Osteoblast (primary cell): ENCODE results near the gene ZIC4. TPM values are rescaled to one million over a fixed set of nuclear protein-coding genes. Genes with fewer than 3 reads are reported as not detected.

Source experiments
- DNase-seq: peaks from one replicate; pipeline ENCODE4 v3.0.0; 2011; ENCODE audit warnings: low spot score, mixed read lengths; ENCODE audit not compliant: insufficient read length; ENCODE audit errors: missing footprints
- H2AFZ ChIP-seq: 2 replicates; pipeline ENCODE4 v1.6.0; 2011; ENCODE audit warnings: mild to moderate bottlenecking, low read length
- H3K27ac ChIP-seq: 2 replicates; pipeline ENCODE4 v1.5.1; 2011; ENCODE audit warnings: mild to moderate bottlenecking, low read depth, low read length, moderate library complexity
- H3K27me3 ChIP-seq: 2 replicates; pipeline ENCODE4 v1.6.0; 2012; ENCODE audit warnings: mild to moderate bottlenecking, control low read depth, inconsistent platforms, low read length, moderate library complexity; ENCODE audit not compliant: insufficient read depth
- H3K36me3 ChIP-seq: 2 replicates; pipeline ENCODE4 v1.5.1; 2011; ENCODE audit warnings: mild to moderate bottlenecking, low read length, control low read depth, moderate library complexity; ENCODE audit not compliant: insufficient read depth
- H3K4me1 ChIP-seq: 2 replicates; pipeline ENCODE4 v1.5.1; 2011; ENCODE audit warnings: mild to moderate bottlenecking, low read length, control low read depth, moderate library complexity; ENCODE audit not compliant: insufficient read depth
- H3K4me2 ChIP-seq: 2 replicates; pipeline ENCODE4 v1.6.0; 2011; ENCODE audit warnings: mild to moderate bottlenecking, low read length; ENCODE audit not compliant: insufficient read depth
- H3K4me3 ChIP-seq: fragments of 200-600 bp; sonication (generic); 3 replicates; pipeline ENCODE4 v1.5.1; 2012; ENCODE audit warnings: mild to moderate bottlenecking, low read length, inconsistent platforms; ENCODE audit not compliant: insufficient read depth
- H3K79me2 ChIP-seq: 2 replicates; pipeline ENCODE4 v1.6.0; 2012; ENCODE audit warnings: mild to moderate bottlenecking, low read length, control low read depth, inconsistent platforms; ENCODE audit not compliant: insufficient read depth
- H3K9me3 ChIP-seq: 2 replicates; pipeline ENCODE4 v1.5.1; 2011; ENCODE audit warnings: low read depth, low read length, control low read depth
- H4K20me1 ChIP-seq: 2 replicates; pipeline ENCODE4 v1.6.0; 2012; ENCODE audit warnings: mild to moderate bottlenecking, low read length, control low read depth; ENCODE audit not compliant: insufficient read depth
- total RNA-seq: library from RNA; depleted of rRNA; stranded (reverse); fragments of >200 nt; gene quantifications from 2 replicates; pipeline ENCODE4 v1.2.3, GENCODE V29; 2012
- TF ChIP-seq, protein P1 (sequence below): IDR thresholded peaks from 2 replicates; pipeline ENCODE4 v1.5.1; 2011; ENCODE audit warnings: mild to moderate bottlenecking, low read depth, low read length, moderate library complexity; ENCODE audit errors: extremely low read depth

The ZIC4 gene
- total RNA-seq, 1 donor, result 0.72 TPM

DNA sequence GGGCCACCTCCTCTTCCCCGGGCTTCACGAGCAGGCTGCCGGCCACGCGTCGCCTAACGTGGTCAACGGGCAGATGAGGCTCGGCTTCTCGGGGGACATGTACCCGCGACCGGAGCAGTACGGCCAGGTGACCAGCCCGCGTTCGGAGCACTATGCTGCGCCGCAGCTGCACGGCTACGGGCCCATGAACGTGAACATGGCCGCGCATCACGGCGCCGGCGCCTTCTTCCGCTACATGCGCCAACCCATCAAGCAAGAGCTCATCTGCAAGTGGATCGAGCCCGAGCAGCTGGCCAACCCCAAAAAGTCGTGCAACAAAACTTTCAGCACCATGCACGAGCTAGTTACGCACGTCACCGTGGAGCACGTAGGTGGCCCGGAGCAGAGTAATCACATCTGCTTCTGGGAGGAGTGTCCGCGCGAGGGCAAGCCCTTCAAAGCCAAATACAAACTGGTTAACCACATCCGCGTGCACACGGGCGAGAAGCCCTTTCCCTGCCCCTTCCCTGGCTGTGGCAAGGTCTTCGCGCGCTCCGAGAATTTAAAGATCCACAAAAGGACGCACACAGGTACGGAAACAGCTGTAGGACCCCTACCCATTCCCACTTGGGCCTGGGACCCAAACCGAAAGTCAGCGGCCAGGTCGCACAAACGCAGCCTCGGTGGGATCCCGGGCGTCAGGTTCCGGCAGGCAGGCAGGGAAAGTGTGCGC is 4.3 kb upstream of the ZIC4 start:
- Histone ChIP-seq H3K36me3 (no peaks in the 10 kb centered on the region), H3K4me1 (no peaks in the 10 kb centered on the region), H3K27ac (no peak overlapping the region), H3K4me3 (peak overlapping the region; percentile 61), H3K4me2 (peak overlapping the region; percentile 70), H3K27me3 (peaks cover 98% of the 10 kb centered on the region), H3K79me2 (no peaks in the 10 kb centered on the region), H3K9me3 (peaks cover 3% of the 10 kb centered on the region), H2AFZ (peak overlapping the region; percentile 35), H4K20me1 (no peaks in the 10 kb centered on the region)
- DNase-seq, result peak; percentile 63
- TF ChIP-seq, protein P1, sequence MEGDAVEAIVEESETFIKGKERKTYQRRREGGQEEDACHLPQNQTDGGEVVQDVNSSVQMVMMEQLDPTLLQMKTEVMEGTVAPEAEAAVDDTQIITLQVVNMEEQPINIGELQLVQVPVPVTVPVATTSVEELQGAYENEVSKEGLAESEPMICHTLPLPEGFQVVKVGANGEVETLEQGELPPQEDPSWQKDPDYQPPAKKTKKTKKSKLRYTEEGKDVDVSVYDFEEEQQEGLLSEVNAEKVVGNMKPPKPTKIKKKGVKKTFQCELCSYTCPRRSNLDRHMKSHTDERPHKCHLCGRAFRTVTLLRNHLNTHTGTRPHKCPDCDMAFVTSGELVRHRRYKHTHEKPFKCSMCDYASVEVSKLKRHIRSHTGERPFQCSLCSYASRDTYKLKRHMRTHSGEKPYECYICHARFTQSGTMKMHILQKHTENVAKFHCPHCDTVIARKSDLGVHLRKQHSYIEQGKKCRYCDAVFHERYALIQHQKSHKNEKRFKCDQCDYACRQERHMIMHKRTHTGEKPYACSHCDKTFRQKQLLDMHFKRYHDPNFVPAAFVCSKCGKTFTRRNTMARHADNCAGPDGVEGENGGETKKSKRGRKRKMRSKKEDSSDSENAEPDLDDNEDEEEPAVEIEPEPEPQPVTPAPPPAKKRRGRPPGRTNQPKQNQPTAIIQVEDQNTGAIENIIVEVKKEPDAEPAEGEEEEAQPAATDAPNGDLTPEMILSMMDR, result no peak

DNA sequence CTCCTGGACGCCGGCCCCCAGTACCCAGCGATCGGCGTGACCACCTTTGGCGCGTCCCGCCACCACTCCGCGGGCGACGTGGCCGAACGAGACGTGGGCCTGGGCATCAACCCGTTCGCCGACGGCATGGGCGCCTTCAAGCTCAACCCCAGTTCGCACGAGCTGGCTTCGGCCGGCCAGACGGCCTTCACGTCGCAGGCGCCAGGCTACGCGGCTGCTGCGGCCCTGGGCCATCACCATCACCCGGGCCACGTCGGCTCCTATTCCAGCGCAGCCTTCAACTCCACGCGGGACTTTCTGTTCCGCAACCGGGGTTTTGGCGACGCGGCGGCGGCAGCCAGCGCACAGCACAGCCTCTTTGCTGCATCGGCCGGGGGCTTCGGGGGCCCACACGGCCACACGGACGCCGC is 3.8 kb upstream of the ZIC4 start:
- DNase-seq, result peak; percentile 54
- no peaks in the 10 kb centered on the region for H3K36me3 ChIP-seq
- H3K79me2 ChIP-seq, result no peaks in the 10 kb centered on the region
- no peak overlapping the region for H2AFZ ChIP-seq
- peak overlapping the region; percentile 61 for H3K4me3 ChIP-seq
- peaks cover 3% of the 10 kb centered on the region for H3K9me3 ChIP-seq
- TF ChIP-seq, protein P1, result no peak
- H3K4me1 ChIP-seq, result no peaks in the 10 kb centered on the region
- H3K27me3 ChIP-seq, result peaks cover 98% of the 10 kb centered on the region
- no peak overlapping the region for H3K27ac ChIP-seq
- no peaks in the 10 kb centered on the region for H4K20me1 ChIP-seq
- peak overlapping the region; percentile 70 for H3K4me2 ChIP-seq

DNA sequence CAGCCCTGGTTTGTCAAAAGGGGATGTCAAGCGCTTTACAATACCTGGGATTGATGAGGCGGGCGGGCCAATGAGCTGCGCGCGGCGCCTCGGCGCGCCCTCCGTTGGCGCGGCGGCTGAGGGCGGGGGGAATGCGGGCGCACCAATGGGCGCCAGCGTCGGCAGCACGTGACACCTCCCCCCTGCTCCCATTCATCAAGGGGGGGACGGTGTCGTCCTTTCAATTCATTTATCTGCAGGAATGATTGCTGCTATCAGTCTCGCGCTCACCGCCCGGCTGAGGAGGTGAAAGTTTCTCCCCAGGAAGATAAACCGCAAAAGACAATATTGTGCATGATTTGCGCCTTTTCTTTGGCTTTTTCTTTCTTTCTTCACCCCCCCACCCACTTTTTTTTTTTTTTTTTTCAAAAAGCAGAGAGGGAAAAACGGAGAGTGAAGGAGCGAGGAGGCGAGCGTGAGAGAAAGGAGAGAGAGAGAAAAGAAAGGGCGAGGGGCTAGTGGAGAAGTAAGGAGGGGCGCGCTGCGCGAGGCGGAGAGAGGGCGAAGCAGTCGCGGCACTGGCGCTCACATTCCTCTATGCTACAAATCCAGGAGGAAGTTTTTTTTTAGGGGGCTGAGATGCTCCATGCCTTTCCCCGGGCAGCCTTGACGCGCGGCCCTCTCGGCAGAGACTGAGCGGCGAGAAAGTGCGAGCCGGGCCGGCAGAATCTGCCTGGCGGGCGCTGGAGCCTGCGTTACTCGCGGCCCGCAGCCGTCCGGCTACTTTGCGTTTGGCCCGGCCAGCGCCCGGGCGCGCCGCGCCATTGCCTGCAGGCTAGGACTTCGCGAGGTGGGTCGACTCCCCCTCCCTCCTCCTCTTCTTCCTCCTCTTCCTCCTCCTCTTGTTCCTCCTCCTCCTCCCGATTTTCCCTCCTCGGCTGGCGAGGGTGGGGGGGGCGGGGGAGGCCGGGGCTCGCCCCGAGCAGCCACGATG is 3.1 kb upstream of the ZIC4 start, which contains the start of gene ZIC1:
TSS of gene ZIC1 (plus strand) at position 223 of the 973 bp plus-strand sequence. CDS start at position 971, 748 bp downstream.
- Histone ChIP-seq H3K4me2 (peak within 1 kb of the TSS; percentile 70), H3K27ac (no peak within 1 kb of the TSS), H3K4me1 (no peaks in the 10 kb centered on the region), H3K79me2 (no peaks in the 10 kb centered on the region), H2AFZ (no peak within 1 kb of the TSS), H3K9me3 (peaks cover 3% of the 10 kb centered on the region), H3K27me3 (peaks cover 97% of the 10 kb centered on the region), H3K36me3 (no peaks in the 10 kb centered on the region), H3K4me3 (peak within 1 kb of the TSS; percentile 61), H4K20me1 (no peaks in the 10 kb centered on the region)
- peak; percentile 60 for DNase-seq
- TF ChIP-seq, protein P1, result no peak
